HepG2 (cell line): ENCODE measurements around the gene TIMM13. TPM values are rescaled to one million over a fixed set of nuclear protein-coding genes. Genes with fewer than 3 reads are reported as not detected.

ENCODE experiments used
- AHDC1 ChIP-seq: sonication (generic); formaldehyde crosslinking; IDR thresholded peaks from 2 replicates; pipeline ENCODE4 v1.5.1; 2020; ENCODE audit warnings: mild to moderate bottlenecking, missing genetic modification reagents, borderline replicate concordance
- HHEX ChIP-seq: IDR thresholded peaks from 2 replicates; pipeline ENCODE4 v1.6.1; 2016; ENCODE audit warnings: control low read depth
- HOXA3 ChIP-seq: sonication (generic); formaldehyde crosslinking; IDR thresholded peaks from 2 replicates; pipeline ENCODE4 v1.5.0; 2020; ENCODE audit warnings: missing genetic modification reagents
- HOXA5 ChIP-seq: sonication (generic); formaldehyde crosslinking; IDR thresholded peaks from 2 replicates; pipeline ENCODE4 v1.4.0; 2020; ENCODE audit warnings: missing genetic modification reagents
- NCOR1 ChIP-seq: fragments of 200-600 bp; sonication (generic); IDR thresholded peaks from 2 replicates; pipeline ENCODE4 v1.7.0; 2017; ENCODE audit warnings: antibody characterized with exemption, low read length, borderline replicate concordance
- NFE2L2 ChIP-seq: fragments of 150-350 bp; IDR thresholded peaks from 2 replicates; pipeline ENCODE4 v1.6.1; 2014; ENCODE audit warnings: low read length
- RFXAP ChIP-seq: sonication (generic); formaldehyde crosslinking; IDR thresholded peaks from 2 replicates; pipeline ENCODE4 v1.4.0; 2020; ENCODE audit warnings: missing genetic modification reagents, borderline replicate concordance
- SAP130 ChIP-seq: IDR thresholded peaks from 2 replicates; pipeline ENCODE4 v1.6.1; 2016; ENCODE audit warnings: low read depth
- SMYD3 ChIP-seq: sonication (generic); formaldehyde crosslinking; IDR thresholded peaks from 2 replicates; pipeline ENCODE4 v1.8.1; 2023; ENCODE audit warnings: mild to moderate bottlenecking, missing genetic modification reagents
- SRY ChIP-seq: sonication (generic); formaldehyde crosslinking; IDR thresholded peaks from 2 replicates; pipeline ENCODE4 v1.8.0; 2022; ENCODE audit warnings: mild to moderate bottlenecking, missing genetic modification reagents
- ZMYM3 ChIP-seq: sonication (generic); formaldehyde crosslinking; IDR thresholded peaks from 2 replicates; pipeline ENCODE4 v1.5.1; 2020; ENCODE audit warnings: mild to moderate bottlenecking, missing genetic modification reagents
- ZNF260 ChIP-seq: sonication (generic); formaldehyde crosslinking; IDR thresholded peaks from 2 replicates; pipeline ENCODE4 v1.4.0; 2020; ENCODE audit warnings: missing genetic modification reagents, low read depth, mild to moderate bottlenecking, borderline replicate concordance
- ZNF296 ChIP-seq: sonication (generic); formaldehyde crosslinking; conservative IDR thresholded peaks from 2 replicates; pipeline ENCODE4 v1.5.0; 2020; ENCODE audit warnings: mild to moderate bottlenecking, missing genetic modification reagents
- ZNF362 ChIP-seq: sonication (generic); formaldehyde crosslinking; IDR thresholded peaks from 2 replicates; pipeline ENCODE4 v1.4.0; 2020; ENCODE audit warnings: missing genetic modification reagents, mild to moderate bottlenecking, borderline replicate concordance
- ZNF414 ChIP-seq: sonication (generic); formaldehyde crosslinking; IDR thresholded peaks from 2 replicates; pipeline ENCODE4 v1.5.0; 2020; ENCODE audit warnings: missing genetic modification reagents
- ZNF547 ChIP-seq: sonication (generic); formaldehyde crosslinking; IDR thresholded peaks from 2 replicates; pipeline ENCODE4 v1.5.1; 2020; ENCODE audit warnings: mild to moderate bottlenecking, missing genetic modification reagents
- ZNF615 ChIP-seq: sonication (generic); formaldehyde crosslinking; IDR thresholded peaks from 2 replicates; pipeline ENCODE4 v1.5.0; 2020; ENCODE audit warnings: mild to moderate bottlenecking, missing genetic modification reagents, borderline replicate concordance
- ZNF616 ChIP-seq: sonication (generic); formaldehyde crosslinking; IDR thresholded peaks from 2 replicates; pipeline ENCODE4 v1.5.0; 2020; ENCODE audit warnings: low read depth, mild to moderate bottlenecking, missing genetic modification reagents
- ZNF75D ChIP-seq: sonication (generic); formaldehyde crosslinking; IDR thresholded peaks from 2 replicates; pipeline ENCODE4 v1.8.1; 2023; ENCODE audit warnings: missing genetic modification reagents, mild to moderate bottlenecking, borderline replicate concordance
- ZNF788 ChIP-seq: sonication (generic); formaldehyde crosslinking; IDR thresholded peaks from 2 replicates; pipeline ENCODE4 v1.5.0; 2020; ENCODE audit warnings: mild to moderate bottlenecking, missing genetic modification reagents, borderline replicate concordance
- ZNF816 ChIP-seq: sonication (generic); formaldehyde crosslinking; IDR thresholded peaks from 2 replicates; pipeline ENCODE4 v1.8.0; 2022; ENCODE audit warnings: missing genetic modification reagents, mild to moderate bottlenecking, borderline replicate concordance
- ZUFSP ChIP-seq: sonication (generic); formaldehyde crosslinking; IDR thresholded peaks from 2 replicates; pipeline ENCODE4 v1.9.0; 2021; ENCODE audit warnings: missing genetic modification reagents, mild to moderate bottlenecking, borderline replicate concordance
- polyA plus RNA-seq, 8 experiments: library from polyadenylated mRNA; depleted of rRNA in 3 of 8; stranded (reverse) in 7 of 8; unstranded in 1 of 8; fragments of >200 nt; fragmentation: Illumina TruSeq in 4 of 8; extraction: Trizol in 4 of 8; gene quantifications; 2 replicates each; pipeline versions ENCODE4 v1.2.1 to v1.2.3, GENCODE V29; 2011 to 2016; ENCODE audit warnings: low read depth in 4 of 8, missing spikeins in 1 of 8, mixed read lengths in 1 of 8; ENCODE audit not compliant: insufficient read depth in 1 of 8
- total RNA-seq, 5 experiments: library from RNA; depleted of rRNA; stranded (reverse); fragments of >200 nt; fragmentation: Illumina TruSeq; extraction: Trizol; gene quantifications; 2 replicates each; pipeline ENCODE4 v1.2.3, GENCODE V29; 2016; ENCODE audit warnings: low read depth in 1 of 5

TIMM13 gene
- total and polyA plus RNA-seq, 2 of the 13 experiments (the other 11 are each of a cell fraction or from before 2014, with no cell fraction given), result 48.4 to 108 TPM

- TF ChIP-seq ZUFSP (CRISPR knock-in tag) (no peak), HOXA3 (CRISPR knock-in tag) (peak; percentile 18; the same call in 1 of the 2 replicates), SMYD3 (CRISPR knock-in tag) (no peak), NFE2L2 (no peak), ZNF414 (no peak), AHDC1 (CRISPR knock-in tag) (no peak), ZNF615 (CRISPR knock-in tag) (no peak), SAP130 (CRISPR knock-in tag) (0 out of 2 replicates have a peak, but pooled peaks have one; percentile 26), NCOR1 (no peak), ZMYM3 (CRISPR knock-in tag) (no peak), ZNF547 (CRISPR knock-in tag) (no peak), ZNF788 (CRISPR knock-in tag) (no peak), ZNF75D (no peak), ZNF260 (CRISPR knock-in tag) (no peak), ZNF362 (CRISPR knock-in tag) (peak; percentile 71; the same call in 1 of the 2 replicates), ZNF816 (CRISPR knock-in tag) (no peak), ZNF616 (no peak), HHEX (CRISPR knock-in tag) (no peak), HOXA5 (CRISPR knock-in tag) (no peak), SRY (CRISPR knock-in tag) (no peak), ZNF296 (no peak), RFXAP (CRISPR knock-in tag) (no peak)
Measured at GRCh38 chr19:2391118-2391725, 36.2 kb downstream of the TIMM13 start (continued).
